Activated CD8-positive, alpha-beta memory T cell treated with anti-CD3 and anti-CD28 coated beads for 4 hours (primary cell): Measurements from ENCODE around the gene GPRIN3.

Experiments
- DNase-seq, 2 donors: peaks; one replicate each; pipeline ENCODE4 v3.0.0-alpha.2; 2020; ENCODE audit warnings: low read depth in 2 of 2

Gene GPRIN3

GRCh38 chr4:89307446-89308160, at the start of gene GPRIN3:
Gene GPRIN3 (minus strand): TSS chr4:89307800. CDS start chr4:89250110, 57,690 bp downstream.
- peak in 1 of 2 donors; percentile 48 for DNase-seq

DNA sequence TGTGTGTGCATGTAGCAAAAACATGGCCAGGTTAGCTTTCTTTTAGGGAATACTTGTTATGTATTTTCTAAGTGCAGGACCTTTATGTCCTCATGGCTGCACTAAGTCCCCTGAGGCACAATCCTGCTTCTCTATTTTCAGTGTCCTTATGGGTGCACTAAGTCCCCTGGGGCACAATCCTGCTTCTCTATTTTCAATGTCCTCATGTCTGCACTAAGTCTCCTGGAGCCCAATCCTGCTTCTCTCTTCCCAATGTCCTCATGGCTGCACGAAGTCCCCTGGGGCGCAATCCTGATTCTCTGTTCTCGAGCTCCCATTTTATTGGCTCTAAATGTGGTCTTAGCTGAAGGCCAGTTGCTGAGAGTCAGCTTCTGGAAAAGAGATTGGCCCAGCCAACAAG, 49.7 kb upstream of the GPRIN3 start:
- DNase-seq = no peak

DNA sequence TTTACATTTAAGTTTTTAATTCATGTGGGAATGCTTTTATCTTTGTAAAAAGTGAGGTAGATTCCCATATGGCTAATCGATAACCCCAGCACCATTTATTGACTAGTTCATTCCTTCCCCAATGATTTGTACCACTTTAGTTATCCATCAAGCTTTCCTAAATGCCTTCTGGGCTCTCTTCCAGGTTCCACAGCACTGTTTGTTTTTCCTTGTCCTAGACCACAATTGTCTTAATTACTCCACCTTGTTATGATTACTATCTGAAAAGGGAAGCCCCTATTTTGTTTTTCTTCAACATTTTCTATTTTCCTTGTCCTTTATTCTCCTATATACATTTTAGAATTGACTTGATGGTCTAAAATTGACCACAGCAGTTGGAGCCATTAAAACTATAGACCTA, 48.5 kb upstream of the GPRIN3 start:
- DNase-seq = no peak

DNA sequence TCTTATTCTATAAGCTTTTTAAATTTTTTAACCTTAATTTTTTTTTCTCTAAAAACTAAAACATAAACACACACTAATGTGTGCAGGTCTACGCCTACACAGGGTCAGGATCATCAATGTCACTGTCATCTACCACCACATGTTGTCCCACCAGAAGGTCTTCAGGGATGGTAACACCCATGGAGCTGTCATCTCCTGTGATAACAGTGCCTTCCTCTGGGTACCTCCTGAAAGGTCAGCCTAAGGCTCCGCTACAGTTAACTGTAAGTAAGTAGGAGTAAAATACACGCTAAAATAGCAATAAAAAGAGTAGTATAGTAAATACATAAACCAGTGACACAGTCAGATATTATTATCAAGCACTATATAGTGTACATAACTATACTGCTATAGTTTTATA, 45.9 kb upstream of the GPRIN3 start:
- no peak for DNase-seq

- DNase-seq = no peak
Measured at GRCh38 chr4:89352541-89352940, 44.9 kb upstream of the GPRIN3 start.

GRCh38 chr4:89351201-89351600, 43.6 kb upstream of the GPRIN3 start:
- no peak for DNase-seq

- no peak for DNase-seq
Measured at GRCh38 chr4:89347363-89348025, 39.9 kb upstream of the GPRIN3 start.

- DNase-seq = no peak
Measured at GRCh38 chr4:89344571-89344970, 37.0 kb upstream of the GPRIN3 start.

DNA sequence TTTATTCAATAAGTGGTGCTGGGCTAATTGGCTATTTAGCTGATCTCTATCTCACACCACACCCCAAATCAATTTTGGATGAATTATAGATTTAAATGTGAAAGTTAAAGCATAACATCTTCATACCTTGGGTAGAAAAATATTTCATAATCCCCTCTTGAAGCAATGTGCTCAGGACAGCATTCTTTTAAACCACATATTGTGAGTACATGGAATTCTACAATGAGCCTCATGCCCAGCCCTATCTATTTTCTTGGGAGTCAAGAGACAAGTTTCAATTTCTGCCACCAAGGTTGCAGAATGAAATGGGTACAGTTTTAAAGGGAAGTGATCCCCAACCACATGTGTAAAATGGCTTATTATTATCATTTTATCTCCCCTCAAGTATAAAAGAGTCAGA, 30.6 kb upstream of the GPRIN3 start:
- DNase-seq = no peak

DNA sequence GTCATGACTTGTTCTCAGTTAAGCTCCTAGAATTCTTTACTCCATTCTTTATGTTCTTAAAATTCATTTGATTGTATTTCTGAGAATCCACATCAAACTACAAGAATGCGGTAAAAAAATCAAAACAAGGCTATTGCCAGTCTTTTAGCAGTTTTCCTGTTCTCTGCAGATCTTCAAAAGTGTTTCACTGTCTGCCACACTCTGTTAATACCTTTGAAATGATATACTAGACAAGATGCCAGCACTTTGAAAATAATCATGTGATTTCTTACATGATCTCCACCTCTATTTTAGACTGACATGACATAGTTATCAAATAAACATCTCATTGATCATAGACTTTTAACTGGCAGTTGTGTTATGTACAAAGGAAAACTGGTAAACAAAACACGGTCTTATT, 30.1 kb upstream of the GPRIN3 start:
- no peak for DNase-seq

DNA sequence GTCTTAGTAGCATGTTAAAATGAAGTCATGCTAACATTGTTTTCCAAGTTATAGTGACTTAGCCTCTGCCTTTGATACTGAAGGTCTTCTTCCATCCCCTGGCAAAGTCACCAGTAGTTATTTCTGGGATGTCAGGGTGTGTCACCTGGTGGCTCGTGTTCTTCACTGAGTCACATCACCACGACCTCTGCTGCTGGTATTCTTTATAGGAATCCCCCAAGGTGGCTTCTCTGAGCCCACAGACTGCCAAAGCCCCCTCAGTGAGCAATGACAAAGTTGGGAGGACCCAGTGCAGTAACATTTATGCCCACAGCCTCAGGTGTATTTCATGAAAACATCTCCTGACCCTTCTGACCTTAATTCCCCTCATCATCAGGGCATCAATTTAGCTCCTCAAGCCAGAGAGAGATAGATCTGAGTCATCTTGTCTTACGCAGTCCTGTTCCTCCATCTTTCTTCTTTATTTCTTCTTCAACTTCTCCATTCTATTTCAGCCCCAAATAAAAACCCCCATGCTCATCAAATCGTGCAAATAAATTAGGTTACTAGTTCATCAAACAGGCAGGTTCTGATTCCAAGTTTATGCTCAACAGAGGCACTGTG, 29.3 kb upstream of the GPRIN3 start:
- DNase-seq = peak in 1 of 2 donors; percentile 1

GRCh38 chr4:89334830-89335229, 27.2 kb upstream of the GPRIN3 start:
- DNase-seq = no peak

GRCh38 chr4:89334311-89334710, 26.7 kb upstream of the GPRIN3 start:
- no peak for DNase-seq

DNA sequence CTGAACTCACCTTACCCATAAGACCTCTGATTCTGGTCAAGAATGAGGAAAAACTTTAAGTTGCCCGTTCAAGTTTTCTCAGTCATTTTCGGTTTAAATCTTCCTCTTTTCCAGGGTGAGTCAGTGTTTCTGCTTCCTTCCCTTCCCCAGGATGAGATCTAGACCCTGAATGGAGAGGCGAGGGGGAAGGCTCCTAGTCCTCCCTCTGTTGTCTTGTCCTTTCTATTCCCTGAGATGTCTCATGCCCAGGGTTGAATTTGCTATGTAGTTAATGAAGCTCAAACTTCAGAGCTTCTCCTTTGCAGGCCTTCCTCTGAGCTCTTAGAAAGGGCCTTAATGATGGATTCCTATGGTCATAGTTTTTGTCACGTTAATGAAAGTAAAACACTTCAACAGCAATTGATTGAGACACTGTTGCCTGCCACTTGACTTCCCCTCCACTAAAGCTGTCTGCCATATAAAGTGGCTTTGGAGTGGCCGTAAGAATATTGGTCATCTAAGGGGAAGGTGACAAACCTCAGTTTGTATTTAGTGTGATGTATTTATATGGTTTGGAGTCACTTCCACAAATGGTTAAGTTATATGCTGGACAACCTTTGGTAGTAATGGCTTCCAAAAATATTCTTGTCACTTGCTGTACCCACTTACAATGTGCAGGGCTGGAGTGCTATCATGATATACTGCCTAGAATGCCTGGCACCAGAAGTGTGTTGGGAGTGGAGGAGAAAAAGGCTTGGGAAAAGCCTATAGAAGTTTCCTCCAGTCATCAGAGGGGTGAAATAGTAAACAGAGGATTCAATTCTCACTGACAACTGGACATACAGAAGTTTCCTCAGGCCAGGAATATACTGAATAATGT, 24.3 kb upstream of the GPRIN3 start:
- DNase-seq = no peak

DNA sequence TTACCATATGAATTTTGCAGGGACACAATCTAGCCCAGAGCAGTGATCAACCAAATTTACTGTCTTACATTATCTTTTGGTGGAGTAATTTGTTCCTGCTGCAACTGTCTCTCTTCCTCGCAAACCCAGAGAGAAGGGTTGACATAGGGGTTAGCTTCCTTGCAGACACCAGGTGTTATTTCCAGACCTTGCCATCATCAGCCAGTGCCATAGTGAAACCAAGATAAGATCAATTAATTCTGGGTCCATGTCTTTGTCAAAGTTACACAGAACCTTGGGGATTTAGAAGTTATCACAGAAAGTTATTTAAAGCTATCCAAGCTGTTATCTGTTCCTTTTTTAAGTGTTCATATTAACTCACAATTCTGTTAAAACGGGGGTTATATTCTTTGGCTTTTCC, 23.6 kb upstream of the GPRIN3 start:
- no peak for DNase-seq

DNA sequence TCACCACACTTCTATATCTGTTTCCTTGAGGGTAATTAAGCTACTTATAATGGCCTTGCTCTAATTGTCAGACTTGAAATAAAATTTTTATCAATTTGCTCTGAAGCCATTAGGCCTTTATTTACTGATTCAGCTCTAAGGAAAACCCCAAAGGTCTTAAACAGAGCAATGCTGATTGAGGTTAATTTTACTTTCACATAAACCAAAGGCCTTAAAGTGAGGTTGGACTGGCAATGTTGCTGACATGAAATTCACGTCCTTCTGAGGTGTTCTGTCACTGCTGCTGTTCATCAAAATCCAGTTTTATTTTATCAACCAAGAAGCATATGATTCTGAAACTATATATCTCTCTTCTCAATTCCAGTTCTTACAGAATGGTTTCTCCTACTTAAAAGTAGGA, 21.7 kb upstream of the GPRIN3 start:
- DNase-seq = no peak

- no peak for DNase-seq
Measured at GRCh38 chr4:89324671-89325070, 17.1 kb upstream of the GPRIN3 start.

DNA sequence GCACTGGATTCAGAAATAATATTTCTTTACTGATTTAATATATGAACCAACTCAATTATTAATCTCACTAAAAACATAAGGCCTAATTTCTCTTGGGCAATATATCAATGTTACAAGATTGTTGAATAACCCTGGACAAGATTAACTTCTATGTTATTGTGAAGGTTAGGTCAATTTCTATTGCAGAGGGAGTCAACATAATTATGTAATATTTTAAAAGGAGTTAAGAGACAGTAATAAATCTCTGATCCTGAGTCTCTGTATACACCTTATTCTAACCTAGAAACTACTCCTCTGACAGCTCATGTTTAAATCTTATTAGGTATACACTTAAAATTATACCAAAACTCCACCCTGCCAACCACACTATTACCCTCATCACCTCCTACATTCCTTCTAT, 15.1 kb upstream of the GPRIN3 start:
- DNase-seq = no peak

DNA sequence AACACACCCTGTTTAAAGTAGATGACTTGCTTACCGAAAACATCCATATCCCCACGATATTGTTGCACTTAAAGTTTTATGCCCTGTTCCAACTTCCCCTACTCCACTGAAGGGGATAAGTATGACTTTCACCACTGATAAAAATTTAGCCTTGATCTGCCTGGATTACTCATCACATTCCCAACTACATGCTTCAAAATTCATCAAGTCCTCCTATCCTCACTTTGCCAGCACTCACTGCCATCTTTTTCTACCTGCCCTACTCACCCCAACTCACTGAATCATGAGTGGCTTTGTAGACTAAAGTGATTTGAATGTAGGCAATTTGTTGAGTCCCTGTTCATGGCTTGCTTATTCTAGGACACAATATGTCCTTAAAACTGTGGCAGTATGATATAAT, 12.2 kb upstream of the GPRIN3 start:
- DNase-seq = no peak

DNA sequence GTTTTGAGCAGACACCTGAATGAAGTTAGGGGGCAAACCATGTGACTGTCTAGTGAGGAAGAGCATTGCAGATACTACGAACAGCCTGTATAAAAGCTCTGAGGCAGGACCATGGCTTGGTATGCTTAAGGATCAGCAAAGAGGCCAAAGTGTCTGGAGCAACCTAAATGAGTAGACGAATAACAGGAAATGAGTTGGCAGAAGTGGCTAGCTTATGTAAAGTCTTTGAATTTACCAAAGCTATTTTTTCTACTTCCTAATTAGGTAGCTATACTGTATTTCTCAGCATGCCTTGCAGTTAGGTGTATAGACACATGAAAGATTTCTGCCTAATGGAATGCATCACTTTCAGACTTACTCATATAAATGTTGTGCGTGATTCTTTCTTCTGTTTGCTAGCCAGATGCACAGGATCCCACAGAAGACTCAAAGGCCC, 9.3 kb upstream of the GPRIN3 start:
- DNase-seq = no peak

DNA sequence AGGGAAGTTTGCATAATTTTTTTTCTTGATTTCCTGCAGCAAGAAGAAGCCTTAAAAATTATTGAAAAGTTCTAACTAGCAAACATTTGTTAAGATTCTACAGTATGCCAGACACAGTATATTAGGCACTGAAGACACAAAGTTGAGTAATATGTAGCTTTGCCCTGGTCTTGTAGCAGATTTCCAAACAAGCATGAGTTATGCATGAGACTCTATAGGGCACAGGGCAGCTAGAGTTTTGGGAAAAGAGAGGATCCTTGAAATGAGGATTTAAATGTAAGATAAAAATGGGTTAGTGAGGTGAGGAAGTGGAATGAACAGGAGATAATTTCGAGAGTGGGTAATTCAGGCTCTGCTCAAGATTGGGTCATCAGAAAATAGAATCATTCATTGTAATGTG, 8.6 kb upstream of the GPRIN3 start:
- DNase-seq = no peak

DNA sequence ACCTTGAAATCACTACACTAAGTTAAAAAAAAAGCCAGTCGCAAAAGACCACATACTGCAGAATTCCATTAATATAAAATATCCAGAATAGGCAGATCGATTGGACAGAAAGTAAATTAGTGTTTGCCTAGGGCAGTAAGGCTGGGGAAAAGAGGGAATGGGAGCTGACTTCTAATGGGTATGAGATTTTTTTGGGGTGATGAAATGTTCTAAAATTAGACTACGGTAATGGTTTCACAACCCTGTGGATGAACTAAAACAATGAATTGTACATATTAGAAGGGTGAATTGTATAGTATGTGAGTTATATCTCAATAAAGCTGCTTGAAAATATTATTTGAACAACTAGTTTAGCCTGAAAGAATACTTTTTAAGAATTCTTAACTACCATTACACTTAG, 6.7 kb upstream of the GPRIN3 start:
- no peak for DNase-seq
